Posterior cingulate gyrus (tissue), 11 donors: ENCODE results near the gene UMAD1.

Source experiments
- DNase-seq, 10 donors: peaks; one replicate each; pipeline versions ENCODE4 v3.0.0 to v3.0.0-alpha.2; 2020 to 2021; ENCODE audit warnings: mixed read lengths in 3 of 10
- intact Hi-C: fragments of 100-400 bp; cut with DNase I; formaldehyde crosslinking; loops from one replicate; pipeline ENCODE4 v1.15.1; 2023

UMAD1 gene

DNA sequence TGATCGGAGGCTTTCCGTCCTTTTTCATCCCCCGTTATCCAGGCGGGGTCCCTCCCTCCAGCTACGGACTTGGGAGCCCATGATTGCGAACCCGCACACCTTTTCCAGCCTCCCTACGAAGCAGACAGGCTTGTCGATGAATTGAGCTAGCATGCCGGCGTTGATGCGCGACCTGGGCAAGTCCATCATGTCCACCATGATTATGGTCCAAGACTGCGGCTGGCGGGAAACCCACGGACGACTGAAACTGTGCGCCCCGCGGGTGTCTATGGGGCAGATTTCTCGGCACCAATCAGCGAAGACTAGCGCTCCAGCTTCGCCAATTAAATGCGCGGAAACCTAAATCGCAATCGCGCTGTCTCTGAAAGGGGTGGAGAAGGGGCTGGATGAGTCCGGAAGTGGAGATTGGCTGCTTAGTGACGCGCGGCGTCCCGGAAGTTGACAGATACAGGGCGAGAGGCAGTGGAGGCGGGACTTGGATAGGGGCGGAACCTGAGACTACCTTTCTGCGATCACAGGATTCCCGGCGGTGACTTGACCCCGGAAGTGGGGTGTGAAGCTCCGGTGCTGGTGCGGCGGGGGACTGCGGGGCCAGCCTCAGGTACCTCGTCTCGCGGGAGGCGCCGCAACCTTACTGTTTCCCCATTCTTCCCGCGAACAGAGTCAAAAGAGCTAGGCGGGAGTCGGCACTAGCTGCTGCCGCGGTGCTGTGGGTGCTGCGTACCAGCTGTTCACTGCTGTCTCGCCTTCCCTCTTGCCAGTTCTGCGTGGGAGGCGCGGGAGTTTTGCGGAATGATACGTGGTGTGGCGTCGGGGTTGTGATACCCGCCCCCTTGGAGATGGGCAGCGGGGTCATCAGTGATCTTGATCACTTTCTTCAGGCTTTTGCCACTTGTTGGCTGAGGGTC lies at the start of gene UMAD1:
UMAD1 (plus strand) TSS at position 532 of the 908 bp plus-strand sequence. CDS start 32,620 bp downstream, outside the sequence.
- peak; percentile 95 to 100 (median 99) for DNase-seq
- intact Hi-C loops = loop anchor here (2.0 to 5.0 kb wide), 2 partner anchors 73 to 326 kb away; partner anchors contain the start of gene MIOS

DNA sequence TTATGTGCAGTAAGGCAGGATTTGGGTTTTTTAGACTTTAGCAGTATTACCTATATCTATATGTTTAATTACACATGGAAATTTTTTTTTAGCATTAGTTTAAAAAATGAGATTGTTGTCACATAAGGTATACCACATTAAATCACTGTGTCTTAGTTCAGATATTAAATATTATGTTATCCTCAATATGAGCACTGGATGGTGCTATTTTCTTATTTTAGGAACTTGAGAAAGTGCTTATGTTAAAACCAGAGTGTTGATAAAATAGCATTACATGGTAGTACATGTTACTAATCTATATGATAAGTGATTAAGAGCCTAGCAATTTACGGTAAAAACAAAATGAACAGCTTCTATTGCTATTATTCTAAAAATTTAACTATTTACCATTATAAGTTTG lies 45.1 kb upstream of the UMAD1 start:
- DNase-seq = no peak
- intact Hi-C loops = loop anchor here (2.0 kb wide), 1 partner anchor 621 kb away; no protein-coding TSS in a partner anchor

DNA sequence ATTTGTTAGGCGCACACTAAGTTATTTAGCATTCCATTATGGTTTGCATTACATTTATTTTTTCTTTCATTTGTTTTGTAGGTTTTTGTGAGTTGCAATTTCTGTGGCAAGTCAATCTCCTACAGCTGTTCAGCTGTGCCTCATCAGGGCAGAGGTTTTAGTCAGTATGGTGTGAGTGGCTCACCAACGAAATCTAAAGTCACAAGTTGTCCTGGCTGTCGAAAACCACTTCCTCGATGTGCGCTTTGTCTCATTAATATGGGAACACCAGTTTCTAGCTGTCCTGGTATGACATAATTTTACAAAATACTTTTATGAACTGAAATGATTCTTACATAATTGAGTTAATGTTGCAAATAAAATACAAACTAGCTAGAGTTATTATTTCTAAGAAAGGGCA lies 44.4 kb upstream of the UMAD1 start:
- intact Hi-C loops = no loop called here
- DNase-seq = no peak

DNA sequence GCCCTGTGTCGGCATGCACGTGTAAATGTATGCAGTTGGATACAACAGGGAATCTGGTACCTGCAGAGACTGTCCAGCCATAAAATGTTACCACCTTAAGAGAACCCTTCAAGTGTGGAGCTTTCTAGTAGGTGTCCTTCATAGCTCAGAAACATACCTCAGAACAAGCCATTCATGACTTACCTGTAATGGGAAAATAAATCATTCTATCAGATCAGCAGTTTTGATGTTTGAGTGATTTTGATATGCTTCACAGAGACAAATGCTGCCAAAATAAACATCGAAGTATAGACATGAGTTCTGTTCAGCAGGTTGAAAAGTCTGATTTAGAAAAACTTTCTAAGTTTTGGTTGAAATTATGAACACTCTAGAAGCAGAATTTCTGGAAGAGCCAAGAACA lies 33.5 kb upstream of the UMAD1 start:
- no peak for DNase-seq
- intact Hi-C loops = no loop called here

DNA sequence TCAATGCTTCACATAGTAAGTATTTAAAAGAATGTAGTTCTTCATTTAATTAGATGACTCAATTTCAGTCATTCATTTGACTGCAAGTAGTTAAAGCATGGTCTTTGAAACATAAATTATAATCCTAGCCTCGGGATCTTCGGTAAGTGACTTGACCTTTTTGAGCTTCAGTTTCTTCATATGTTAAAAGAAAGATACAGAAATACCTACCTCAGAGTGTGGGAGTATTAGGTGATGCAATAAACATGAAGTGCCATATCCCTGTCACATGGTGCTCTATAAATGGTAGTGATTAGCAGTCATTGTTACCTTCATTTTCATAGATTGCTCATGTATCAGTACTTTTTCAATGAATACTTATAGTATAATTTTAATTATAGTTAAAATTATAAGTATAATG lies 31.2 kb upstream of the UMAD1 start:
- DNase-seq = no peak
- intact Hi-C loops = no loop called here

DNA sequence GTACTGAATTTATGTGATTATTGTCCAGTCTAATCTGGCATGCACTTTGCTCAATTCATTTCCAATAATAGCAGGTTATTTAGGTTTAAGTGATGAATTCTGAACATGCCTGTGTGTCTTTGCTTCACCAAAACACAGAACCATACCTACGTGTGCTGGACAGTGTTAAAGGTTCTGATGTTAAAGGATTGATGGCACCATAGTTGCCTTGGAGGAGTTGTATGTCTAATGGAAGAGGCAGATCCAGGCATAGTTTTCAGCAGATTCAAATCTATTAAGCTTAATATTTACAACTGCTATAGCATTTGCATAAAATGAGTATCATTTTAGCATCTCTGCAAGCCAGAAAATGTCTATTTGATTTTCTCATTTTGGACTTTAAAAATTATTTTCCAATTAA lies 28.0 kb upstream of the UMAD1 start:
- intact Hi-C loops = no loop called here
- DNase-seq = no peak

DNA sequence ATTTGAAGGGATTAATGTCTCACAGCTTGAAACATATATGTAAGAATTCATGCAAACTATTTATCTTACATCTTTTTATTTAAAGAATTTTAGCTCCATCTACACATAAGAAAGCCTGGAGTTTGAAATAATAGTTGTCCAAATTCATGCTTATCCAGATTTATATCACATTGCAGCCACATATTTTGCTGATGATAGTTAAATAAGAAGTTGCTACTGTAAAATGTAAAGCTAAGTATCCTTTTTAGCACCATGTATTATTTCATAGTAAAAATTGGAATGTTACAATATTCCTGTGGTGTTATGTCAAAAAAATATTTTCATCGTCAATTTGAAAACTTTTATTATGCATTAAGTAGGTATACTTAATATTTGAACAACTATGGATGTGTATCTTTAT lies 27.3 kb upstream of the UMAD1 start:
- no peak for DNase-seq
- intact Hi-C loops = no loop called here

DNA sequence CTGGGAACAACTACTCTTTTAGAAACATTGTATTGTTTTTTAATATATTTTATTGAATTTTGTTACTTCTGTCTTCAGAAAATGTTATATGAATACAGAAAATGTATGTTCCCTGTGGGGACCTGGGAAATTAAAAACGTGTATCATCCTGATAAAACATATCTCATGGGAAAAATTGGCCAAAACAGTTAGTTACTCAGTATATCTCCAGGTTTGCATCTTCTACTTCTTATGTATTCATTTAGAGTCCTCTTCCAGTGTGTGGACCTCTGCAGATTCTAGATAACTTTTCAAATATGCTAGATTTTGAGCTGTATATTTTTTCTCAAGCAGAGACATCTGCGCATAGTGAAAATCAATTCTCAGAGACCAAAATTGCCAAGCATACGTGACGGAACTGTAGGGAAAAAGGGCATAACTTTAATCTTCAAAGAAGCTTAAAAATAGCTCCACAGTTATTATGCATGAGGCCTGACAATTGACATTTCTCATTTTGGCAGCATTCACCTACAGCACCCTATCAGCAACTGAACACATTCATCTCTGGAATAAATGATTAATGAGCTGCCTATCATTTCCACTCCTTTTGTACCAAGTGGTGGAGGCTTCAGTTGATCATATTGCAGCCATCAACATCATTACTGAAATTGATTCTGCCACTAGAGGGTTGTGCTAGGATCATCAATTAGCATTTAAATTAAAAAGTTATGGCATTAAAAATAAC lies 26.4 kb upstream of the UMAD1 start:
- intact Hi-C loops = no loop called here
- DNase-seq = no peak

DNA sequence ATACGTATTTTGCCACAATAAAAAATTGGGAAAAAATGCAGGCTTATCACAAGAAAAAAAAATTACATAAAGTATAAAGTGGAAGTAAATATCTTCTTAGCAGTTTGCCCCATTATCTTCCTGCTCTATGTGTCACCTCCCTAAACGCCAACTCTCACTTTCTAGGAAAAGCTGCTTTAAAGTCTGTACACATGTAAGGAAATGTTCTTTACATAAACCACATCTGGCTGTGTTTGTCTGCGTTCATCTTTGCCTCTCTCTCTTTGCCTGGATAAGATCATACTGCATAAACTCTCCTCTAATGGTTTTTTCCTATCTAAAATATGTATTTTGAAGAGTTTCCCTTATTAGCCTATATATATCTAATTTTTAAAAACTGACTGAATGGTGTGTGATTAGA lies 23.0 kb upstream of the UMAD1 start:
- intact Hi-C loops = no loop called here
- no peak for DNase-seq

DNA sequence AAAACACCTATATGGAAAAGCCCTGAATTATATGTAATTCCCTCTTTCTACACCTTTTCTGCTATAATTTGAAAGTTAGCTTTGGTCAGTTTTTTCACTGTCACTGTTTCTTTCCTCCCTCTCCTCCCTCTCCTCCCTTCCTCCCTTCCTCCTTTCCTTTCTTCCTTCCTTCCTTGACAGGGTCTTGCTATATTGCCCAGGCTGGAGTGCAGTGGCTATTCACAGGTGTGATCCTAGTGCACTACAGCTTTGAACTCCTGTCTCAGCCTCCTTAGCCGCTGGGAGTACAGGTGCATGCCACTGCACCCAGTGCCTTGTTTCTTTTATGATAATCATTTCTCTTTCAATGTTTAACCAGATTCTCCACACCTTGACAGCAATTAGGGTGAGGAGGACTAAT lies 22.1 kb upstream of the UMAD1 start:
- intact Hi-C loops = no loop called here
- DNase-seq = no peak

DNA sequence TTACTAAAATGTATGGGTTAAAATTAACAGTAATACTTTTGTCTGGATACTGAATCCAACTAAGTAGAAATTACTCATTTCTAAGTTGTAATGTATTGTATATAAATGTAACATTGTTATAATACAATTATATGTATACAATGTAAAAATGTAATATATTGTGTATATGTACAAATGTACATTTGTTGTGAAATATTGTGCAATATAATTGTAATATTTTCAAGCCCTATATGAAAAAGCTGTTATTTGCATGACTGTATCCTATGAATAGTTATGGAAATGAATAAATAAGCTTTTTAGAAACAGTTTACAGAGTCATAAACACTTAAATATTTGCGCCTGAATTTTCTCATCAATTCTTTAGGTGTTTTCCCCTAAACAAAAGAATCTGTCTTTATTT lies 20.3 kb upstream of the UMAD1 start:
- intact Hi-C loops = no loop called here
- no peak for DNase-seq

DNA sequence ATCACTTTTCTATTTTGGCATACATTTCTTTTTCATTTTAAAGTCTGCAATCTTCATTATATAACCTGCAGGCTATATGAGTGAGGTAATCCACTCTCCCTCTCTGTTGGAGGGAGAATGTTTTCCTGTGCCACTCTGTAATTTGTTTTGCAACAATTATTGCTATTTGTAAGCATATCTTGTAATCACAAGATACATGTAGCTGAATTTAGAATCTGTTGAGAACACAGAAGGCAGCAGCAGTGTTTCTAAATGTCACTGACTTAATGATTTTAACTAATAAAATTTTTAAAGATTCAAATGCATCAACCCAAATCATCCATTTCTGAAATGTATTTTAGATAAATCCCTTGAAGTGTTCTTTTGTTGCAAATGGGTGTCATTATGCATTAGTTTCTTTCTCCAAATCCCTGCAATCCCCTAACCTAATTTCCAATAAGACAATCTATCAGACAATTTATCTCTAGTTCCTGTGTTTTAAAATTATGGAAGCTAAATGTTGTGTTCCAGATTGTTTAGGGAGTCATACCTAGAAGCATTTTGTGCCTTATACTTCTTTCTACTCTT lies 19.8 kb upstream of the UMAD1 start:
- intact Hi-C loops = no loop called here
- DNase-seq = no peak

DNA sequence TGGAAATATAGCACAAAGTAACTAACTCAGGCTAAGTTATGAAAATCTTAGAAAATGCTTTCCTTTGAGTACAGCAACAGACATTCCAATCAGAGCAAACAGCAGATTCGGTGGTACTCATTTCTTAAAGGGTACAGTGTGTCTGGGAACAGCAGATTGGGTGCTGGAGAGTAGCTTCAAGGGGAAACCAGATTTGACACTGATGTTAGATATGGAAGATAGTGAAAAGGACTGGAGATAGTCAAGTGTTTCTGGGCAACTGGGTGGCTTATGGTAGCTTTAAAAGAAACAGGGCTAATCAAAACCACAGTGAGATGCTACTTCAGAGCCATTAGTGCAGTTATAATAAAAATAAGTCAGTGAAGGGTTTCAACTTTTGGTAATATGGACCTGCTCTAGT lies 12.1 kb upstream of the UMAD1 start:
- DNase-seq = no peak
- intact Hi-C loops = no loop called here

DNA sequence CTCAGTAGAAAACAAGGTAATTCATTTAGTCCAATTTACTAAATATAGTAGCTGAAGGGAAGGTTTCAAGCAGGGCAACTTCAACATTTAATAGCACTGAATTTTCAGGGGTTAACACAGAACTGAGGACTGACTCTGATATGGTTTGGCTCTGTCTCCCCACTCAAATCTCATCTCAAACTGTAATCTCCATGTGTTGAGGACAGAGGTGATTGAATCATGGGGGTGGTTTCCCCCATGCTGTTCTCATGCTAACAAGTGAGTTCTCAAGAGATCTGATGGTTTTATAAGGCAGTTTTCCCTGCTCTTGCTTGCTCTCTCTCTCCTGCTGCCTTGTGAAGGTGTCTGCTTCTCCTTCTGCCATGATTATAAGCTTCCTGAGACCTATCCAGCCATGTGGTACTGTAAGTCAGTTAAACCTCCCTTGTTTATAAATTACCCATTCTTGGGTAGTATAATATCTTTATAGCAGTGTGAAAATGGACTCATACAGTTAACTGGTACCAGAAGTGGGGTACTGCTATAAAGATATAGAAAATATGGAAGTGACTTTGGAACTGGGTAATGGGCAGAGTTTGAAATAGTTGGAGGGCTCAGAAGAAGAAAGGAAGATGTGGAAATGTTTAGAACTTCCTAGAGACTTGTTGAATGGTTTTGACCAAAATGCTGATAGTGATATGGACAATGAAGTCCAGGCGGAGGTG lies 9.8 kb upstream of the UMAD1 start:
- DNase-seq = no peak
- intact Hi-C loops = no loop called here

DNA sequence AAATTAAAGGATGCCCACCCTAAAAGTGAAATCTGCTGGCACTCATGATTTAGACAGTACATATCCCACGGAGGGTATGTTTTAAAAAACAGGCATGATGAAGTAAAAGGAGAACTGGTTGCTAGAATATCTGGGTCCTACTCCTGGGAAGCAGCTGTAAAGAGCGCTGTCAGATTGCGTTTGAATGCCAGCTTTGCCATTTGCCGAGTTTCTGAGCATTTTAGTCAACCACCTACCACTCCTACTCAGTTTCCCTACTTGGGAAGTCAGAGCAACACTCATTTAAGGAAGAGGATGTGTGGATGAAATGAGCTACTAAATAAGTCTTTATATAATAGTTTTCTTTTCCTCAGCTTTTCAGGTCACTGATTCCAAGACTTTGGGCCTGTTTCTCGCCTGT lies 1.1 kb upstream of the UMAD1 start:
- intact Hi-C loops = no loop called here
- DNase-seq = no peak

DNA sequence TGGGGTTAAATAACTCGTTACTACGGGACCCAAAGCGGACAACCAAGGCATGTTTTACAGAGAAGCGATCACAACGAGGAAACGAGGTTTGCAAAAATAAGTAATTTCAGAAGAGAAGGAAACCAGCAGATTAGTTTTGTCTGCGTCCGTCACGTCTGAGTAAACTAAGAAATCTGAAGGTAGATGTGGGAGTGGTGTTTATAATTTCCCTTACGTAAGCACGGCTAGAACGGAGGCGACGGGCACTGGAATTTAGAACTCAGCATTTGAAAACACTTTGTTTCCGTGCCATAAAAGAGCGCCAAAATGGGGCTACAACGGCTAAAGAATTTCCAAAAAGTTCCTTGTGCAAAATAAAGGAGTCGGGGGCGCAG lies 718 bp upstream of the UMAD1 start:
- intact Hi-C loops = loop anchor here (2.0 to 5.0 kb wide), 2 partner anchors 73 to 327 kb away; partner anchors contain the start of gene MIOS

DNA sequence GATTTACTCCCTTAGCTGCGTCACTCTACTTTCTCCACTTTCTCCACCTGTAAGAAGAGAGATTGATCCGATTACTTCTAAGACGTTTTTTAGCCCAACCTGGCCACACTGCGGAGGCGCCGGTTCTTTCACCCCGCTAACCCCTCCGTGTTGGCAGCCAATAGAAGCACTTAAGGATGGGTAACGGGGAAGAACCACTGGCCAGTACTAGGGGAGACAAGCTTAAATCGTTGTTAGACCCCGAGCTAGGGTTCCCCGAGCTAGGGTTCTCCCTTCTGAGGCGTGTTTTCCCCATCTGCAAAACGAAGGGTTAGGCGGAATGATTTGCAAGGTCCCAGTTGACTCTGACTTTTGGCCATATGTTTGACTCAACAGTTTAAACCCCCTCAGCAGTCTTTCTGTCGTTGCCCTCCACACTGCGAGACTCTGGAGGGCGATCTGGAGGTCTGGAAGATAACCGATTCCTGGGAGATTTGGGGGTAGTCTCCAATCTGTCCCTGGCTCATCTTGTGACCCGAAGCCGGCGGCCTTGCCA lies 644 bp downstream of the UMAD1 start:
- peak in 1 of 10 donors; percentile 74 for DNase-seq
- intact Hi-C loops = loop anchor here (2.0 to 5.0 kb wide), 2 partner anchors 74 to 326 kb away; partner anchors contain the start of gene MIOS

More for the DNA sequence above, 718 bp upstream of the UMAD1 start:
- DNase-seq = no peak

DNA sequence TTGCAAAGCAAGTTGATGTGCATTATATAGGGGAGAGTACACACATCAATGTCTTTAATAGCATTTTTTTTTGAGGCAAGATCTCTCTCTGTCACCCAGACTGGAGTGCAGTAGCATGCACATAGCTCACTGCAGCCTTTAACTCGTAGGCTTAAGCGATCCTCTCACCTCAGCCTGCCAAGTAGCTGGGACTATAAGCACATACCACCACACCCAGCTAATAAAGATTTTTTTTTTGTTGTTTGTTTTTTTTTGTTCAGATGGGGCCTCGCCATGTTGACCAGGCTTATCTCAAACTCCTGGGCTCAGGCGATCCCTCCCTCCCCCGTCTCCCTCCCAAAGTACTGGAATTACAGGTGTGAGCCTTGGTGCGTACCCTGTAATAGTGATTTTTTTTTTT lies 1.5 kb downstream of the UMAD1 start:
- DNase-seq = no peak
- intact Hi-C loops = loop anchor here (5.0 kb wide), 1 partner anchor 75 kb away; the partner anchor contains the start of gene MIOS

DNA sequence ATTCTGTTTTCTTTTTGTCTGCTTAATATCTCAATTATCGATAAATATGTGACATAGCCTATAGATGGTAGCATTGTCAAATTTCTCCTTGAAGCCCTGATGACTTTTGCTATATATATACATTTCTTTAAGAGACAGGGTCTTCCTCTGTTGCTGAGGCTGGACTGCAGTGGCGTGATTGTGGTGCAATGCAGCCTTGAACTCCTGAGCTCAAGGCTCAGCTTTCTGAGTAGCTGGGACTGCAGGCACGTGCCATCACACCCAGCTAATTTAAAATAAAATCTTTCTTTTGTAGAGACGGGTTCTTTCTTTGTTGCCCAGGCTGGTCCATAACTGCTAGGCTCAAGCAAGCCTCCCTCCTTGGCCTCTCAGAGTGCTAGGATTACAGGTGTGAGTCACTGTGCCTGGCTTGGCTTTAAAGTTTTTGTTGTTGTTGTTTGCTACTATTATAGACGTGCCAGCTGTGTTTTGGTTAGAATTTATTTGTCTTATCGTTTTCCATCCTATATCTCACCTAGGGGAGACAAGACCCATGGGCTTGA lies 7.0 kb downstream of the UMAD1 start:
- intact Hi-C loops = no loop called here
- no peak for DNase-seq

DNA sequence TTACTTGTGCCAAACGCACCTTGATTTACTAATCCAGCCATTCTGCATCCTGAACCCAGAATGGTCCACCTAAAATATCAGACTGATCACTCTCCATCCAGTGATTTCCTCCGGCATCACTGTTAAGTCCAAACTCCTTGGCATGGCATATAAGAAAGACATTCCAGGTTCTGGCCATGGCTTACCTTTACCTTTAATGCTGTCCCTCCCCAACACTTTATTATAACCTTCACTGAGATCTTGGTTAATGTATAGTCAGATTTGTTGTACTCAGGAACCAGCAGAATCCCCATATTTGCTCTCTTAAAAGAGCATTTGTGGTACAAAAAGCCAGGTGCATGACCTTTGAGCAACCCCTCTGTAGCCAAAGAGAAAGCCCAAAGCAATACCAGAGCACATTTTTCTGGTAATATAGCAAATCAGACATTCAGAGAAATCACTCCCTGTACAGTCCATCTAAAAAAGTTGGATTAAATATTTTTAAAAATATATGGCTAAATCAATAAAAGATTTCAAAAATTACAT lies 10.2 kb downstream of the UMAD1 start:
- intact Hi-C loops = no loop called here
- no peak for DNase-seq
